GM18502 (cell line): ENCODE measurements around the gene CAMK2D.
A peak's percentile ranks its signal among the peaks of the same experiment; 100 is the strongest.
"Not testable (repeated sequence)": the region's sequence is repeated elsewhere in the genome, so short reads cannot be mapped to it uniquely, and the experiment has no call there.

ENCODE experiments used
- ATAC-seq: cut with Tn5 transposase; IDR thresholded peaks from one replicate; pipeline ENCODE4 v1.9.1; 2021; ENCODE audit warnings: mild to moderate bottlenecking; ENCODE audit not compliant: unreplicated experiment, poor library complexity

Gene CAMK2D

GRCh38 chr4:113689394-113689793, 72.1 kb downstream of the CAMK2D start:
- no peak for ATAC-seq

- no peak for ATAC-seq
Measured at GRCh38 chr4:113687067-113687718, 74.3 kb downstream of the CAMK2D start.

GRCh38 chr4:113685157-113685556, 76.4 kb downstream of the CAMK2D start:
- not testable (repeated sequence) for ATAC-seq

- no peak for ATAC-seq
Measured at GRCh38 chr4:113684534-113685091, 76.9 kb downstream of the CAMK2D start.

GRCh38 chr4:113682730-113683537, 78.6 kb downstream of the CAMK2D start:
- peak; percentile 99 for ATAC-seq

GRCh38 chr4:113678641-113679040, 82.9 kb downstream of the CAMK2D start:
- ATAC-seq = no peak

GRCh38 chr4:113677325-113677724, 84.2 kb downstream of the CAMK2D start:
- no peak for ATAC-seq

GRCh38 chr4:113675731-113676697, 85.5 kb downstream of the CAMK2D start:
- ATAC-seq = no peak

- no peak for ATAC-seq
Measured at GRCh38 chr4:113674733-113675132, 86.8 kb downstream of the CAMK2D start.

- ATAC-seq = no peak
Measured at GRCh38 chr4:113674251-113674650, 87.3 kb downstream of the CAMK2D start.

GRCh38 chr4:113673450-113673849, 88.1 kb downstream of the CAMK2D start:
- ATAC-seq = peak; percentile 97

- ATAC-seq = no peak
Measured at GRCh38 chr4:113666386-113667114, 95.0 kb downstream of the CAMK2D start.

GRCh38 chr4:113665036-113665435, 96.5 kb downstream of the CAMK2D start:
- ATAC-seq = no peak

- ATAC-seq = no peak
Measured at GRCh38 chr4:113662581-113662980, 99.0 kb downstream of the CAMK2D start.

- no peak for ATAC-seq
Measured at GRCh38 chr4:113659127-113659526, 102.4 kb downstream of the CAMK2D start.

- ATAC-seq = no peak
Measured at GRCh38 chr4:113657586-113658233, 103.8 kb downstream of the CAMK2D start.

GRCh38 chr4:113653871-113654270, 107.7 kb downstream of the CAMK2D start:
- ATAC-seq = no peak

- no peak for ATAC-seq
Measured at GRCh38 chr4:113646442-113646822, 115.1 kb downstream of the CAMK2D start.

- no peak for ATAC-seq
Measured at GRCh38 chr4:113645771-113646441, 115.6 kb downstream of the CAMK2D start.
